Measurements from ENCODE around the gene TRUB2. TPM values are rescaled to one million over a fixed set of nuclear protein-coding genes. Genes with fewer than 3 reads are reported as not detected.

TRUB2 gene
- total RNA-seq, 1 donor: 4.5 TPM

Other genes starting within 250 kb of the TRUB2 start
- gene PTGES2, start 194.7 kb downstream of the TRUB2 start, total RNA-seq: 23.7 TPM
- 4.7 TPM for gene LCN2, start 173.0 kb downstream of the TRUB2 start, total RNA-seq
- 78.1 TPM for gene BBLN, start 162.2 kb downstream of the TRUB2 start, total RNA-seq
- gene CIZ1, start 130.9 kb downstream of the TRUB2 start, total RNA-seq: 26.0 TPM
- gene DNM1, start 119.1 kb downstream of the TRUB2 start, total RNA-seq: 1.4 TPM
- 18.7 TPM for gene GOLGA2, start 46.4 kb downstream of the TRUB2 start, total RNA-seq
- 5.8 TPM for gene SWI5, start 46.2 kb downstream of the TRUB2 start, total RNA-seq
- 14.5 TPM for gene COQ4, start 392 bp upstream of the TRUB2 start, total RNA-seq
- gene SLC27A4, start 18.1 kb upstream of the TRUB2 start, total RNA-seq: 2.1 TPM
- gene URM1, start 48.9 kb upstream of the TRUB2 start, total RNA-seq: 17.6 TPM
- gene CERCAM, start 98.4 kb upstream of the TRUB2 start, total RNA-seq: 1.8 TPM
- gene ODF2, start 133.6 kb upstream of the TRUB2 start, total RNA-seq: 18.1 TPM
- 12.7 TPM for gene GLE1, start 182.3 kb upstream of the TRUB2 start, total RNA-seq
- gene SPTAN1, start 230.1 kb upstream of the TRUB2 start, total RNA-seq: 200 TPM

All from mononuclear cell (primary cell).